ENCODE results near the gene FAXDC2.
"Not testable (repeated sequence)": the region's sequence is repeated elsewhere in the genome, so short reads cannot be mapped to it uniquely, and the experiment has no call there.

Gene FAXDC2

DNA sequence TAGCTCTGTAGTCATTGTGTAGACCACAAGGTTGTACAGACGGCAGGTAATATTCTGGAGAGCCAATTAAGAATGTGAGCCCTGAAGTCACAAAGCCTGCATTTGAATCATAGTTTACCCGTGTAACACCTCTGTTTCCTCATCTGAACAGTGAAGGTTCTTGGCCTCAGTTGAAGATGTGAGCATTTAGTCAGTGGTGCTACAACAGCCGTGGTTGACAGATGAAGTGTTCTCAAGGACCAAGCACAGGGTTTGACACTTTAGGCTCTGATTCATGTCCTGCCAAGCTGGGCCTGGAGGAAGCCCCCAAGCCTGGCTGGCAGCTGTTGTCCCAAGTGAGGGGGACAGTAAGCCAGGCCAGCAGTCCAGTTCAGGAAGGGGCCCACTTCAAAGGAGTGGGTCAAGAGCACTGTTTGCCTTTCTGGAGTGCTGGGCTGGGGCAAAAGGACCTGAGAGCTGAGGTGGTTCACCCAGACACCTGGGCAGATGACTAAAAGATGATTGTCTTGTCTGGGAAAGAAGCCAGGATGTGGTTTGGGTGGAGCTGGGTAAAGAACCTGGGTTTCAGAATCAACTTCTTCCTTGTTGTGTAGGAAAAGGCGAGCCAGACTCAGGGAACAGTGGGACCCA is 20.7 kb downstream of the FAXDC2 start:
- DNase-seq: peak; percentile 20

DNA sequence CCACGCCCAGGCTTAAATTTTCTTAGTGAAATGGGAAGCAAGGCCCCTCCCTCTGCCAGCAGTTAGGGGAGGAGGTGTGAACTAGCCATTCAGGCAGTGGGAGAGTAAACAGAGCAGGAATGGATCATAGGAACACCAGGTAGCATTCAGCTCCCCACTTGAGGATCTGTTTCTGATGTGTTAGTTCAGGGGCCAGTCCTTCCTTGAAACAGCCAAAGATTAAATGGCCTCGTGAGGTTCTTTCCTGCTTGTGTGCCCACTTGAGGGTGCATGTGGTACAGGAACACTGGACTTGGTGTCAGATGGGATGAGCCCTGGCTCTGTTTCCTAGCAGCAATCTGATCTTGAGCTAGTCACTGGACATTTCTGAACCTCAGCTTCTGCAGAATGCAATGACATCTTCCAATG is 21.2 kb downstream of the FAXDC2 start:
- DNase-seq: no peak

DNA sequence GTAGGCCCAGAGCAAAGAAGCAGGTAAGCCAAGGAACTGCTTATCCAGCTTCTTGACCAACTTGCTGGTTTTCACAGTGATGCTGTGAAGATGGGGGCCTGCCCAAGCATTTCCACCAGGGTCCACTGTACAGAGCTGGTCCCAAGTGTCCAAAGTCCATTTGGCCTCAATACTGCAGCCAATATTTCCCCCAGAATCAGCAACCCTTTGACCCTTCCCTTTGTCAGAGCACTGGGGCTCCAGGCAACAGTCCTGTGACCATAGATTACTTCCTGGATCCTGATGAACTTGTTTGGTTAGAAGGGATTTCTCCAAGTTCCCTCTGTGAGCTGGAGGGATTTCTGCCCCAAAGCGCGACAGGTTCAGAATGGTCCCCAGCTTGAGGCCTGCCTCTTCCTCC is 26.3 kb downstream of the FAXDC2 start:
- no peak for DNase-seq

DNA sequence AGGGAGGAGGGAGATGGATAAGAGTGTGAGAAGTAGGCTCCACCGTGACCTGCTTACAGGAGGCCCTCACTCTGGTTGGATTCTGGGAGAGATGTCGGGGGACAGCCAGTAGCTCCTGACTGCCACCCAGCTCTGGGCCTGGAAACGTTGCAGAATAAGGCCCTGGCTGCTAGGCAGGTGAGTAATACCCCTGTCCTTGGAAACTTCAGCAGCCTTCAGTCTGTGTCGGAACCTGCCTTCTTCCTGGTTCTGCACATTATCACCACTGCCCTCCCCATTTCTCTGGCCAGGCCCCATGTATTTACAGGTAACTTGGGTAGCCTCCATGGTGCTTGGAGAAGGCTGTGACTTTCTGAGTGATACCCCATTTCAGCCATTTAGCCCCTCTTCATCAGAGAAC is 26.8 kb downstream of the FAXDC2 start:
- no peak for DNase-seq

DNA sequence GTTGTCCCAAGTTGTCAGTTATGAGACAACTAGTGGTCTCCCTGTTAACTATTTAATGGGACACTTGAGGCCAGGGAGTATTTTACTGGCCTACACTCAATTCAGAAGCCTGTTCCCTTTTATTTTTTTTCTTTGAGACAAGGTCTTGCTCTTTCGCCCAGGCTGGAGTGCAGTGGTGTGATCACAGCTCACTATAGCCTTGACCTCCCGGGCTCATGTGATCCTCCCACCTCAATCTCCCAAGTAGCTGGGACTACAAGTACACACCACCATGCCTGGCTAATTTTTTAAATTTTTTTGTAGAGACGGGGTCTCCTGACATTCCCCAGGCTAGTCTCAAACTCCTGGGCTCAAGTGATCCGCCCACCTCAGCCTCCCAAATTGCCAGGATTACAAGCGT is 27.5 kb downstream of the FAXDC2 start:
- not testable (repeated sequence) for DNase-seq

DNA sequence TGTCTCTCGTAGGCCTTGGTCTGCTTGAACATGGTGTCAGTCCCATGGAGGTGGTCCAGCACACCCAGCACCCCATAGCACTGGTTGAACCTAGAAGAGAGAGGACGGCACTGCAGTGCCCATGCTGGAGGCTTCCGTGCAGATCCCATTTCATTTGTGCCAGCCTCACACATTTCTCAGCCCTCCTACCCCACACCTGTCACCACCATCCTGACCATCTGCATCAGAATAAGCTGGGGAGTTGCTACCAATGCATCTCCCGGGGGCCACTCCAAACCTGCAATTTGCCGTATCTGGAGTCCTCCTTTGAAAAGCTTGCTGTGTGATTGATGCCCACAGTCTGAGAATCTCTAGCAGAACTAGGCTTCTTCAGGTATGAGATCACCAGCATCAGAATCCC is 30.0 kb downstream of the FAXDC2 start:
- DNase-seq: no peak

DNA sequence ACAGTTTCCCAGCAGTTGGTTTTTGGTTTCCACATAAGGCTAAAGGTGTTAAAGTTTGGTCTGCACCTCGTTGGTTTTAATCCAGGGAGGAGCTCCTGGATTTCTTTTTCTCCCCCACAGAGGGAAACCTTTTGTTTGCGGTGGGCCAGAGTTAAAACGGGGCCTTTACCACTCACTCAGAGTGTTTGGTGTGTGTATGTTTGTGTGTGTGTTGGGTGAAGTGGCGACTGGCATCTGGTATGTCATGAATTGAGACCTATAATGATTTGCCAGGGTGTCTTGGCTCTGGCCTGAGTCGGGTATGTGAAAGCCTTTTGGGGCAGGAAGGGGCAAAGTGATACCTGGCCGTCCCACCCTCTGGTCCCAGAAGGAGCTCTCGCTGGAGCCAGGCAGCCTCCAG is 30.9 kb downstream of the FAXDC2 start:
- no peak for DNase-seq

DNA sequence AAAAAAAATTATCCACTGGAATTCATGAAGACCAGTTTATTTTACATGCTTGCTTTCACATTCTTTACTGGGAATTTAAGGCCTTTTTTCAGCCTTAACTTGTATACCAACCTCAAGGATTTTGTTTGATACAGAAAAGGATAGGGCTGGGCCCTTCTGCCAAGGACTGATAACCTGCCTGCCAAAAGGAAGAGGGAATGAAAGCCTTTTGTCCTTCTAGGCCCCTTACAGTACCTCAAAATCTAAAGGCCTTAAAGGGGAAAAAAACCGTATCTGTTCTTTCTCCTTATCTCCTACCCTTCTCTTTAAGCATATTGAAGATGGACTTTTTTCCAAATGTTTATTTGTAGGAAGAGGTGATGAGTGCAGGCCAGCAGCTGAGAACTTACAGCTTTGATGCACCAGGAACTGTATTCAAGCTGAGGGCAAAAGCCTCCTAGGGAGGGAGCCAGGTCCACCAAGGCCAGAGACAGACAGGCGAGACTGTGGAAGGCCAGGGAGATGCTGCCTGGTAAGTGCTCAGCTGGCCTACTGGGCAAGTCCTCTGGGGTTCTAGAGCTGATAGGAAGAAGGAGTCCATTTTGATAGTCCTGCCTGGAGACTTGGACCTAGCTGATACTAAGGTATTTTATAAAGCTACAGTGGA is 31.8 kb downstream of the FAXDC2 start:
- DNase-seq: no peak

DNA sequence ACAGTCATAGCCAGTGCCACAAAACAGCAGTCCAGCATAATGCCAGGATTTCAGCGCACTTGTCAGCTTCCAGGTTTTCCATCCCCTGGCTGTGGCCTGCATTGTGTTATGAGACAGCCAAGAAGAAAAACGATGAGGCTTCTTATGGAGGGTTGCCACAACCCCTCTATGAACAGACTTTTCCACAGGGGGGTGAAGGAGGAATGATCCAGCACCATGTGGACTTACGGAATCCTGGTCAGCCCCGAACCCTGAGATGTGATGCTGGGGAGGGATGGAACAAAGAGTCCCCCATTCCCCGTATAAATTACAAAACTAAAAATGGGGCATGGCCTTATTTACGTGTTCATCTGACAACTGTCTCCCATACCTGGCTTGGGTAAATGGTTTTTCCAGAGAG is 32.6 kb downstream of the FAXDC2 start:
- DNase-seq: no peak

DNA sequence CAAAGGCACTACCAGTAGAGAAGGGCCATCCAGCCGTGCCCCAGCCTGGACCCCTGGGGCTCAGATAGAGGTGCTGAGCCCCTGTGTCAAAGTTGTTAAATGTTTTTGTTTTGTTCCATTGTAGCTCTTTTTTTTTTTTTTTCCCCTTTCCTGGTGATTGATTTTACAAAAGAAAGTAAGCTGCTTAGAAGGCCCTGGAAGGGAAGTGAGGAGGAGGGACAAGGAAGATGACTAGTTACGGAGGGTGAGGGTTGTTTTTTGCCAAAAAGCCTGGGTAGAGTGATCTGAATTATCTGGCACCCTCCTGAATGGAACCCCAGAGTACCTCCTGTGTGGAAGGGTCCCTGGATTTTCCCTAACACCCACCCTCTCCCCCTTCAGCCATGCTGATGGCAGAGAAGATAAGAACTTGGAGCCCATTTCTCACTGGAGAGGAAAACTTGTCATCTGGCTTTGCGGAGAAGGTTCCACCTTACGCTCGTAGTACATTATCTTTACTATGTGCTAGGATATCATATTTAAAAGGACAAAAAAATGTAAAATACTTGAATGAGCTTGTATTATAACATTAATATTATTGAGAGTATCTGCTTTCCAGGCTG is 33.4 kb downstream of the FAXDC2 start:
- no peak for DNase-seq

DNA sequence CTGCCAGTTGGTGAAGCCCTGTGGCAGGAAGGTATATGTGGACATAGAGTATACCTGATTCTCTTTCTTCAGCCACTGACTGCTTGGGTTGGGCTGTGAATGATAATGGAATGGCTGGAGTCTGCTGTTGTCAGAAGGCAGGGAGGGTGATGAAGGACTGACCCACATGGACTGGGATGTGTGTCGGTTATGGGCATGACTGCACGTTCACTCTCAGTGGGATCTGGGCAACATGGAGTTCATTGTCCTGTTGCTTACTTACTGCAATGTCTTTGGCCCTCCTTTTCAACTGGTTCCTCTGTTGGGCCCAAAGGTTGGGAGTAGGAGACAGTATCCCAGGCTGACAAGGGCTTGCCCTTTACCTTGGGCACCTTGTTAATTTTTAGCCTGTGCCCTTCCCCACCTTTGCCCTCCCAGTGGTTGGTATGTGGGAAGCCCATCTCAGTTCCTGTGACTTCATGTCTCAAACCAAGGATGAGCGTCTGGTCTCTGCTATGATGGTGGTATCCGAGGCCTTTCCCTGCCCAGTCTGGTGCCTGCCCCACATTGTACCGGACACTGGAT is 34.6 kb downstream of the FAXDC2 start:
- DNase-seq: no peak

DNA sequence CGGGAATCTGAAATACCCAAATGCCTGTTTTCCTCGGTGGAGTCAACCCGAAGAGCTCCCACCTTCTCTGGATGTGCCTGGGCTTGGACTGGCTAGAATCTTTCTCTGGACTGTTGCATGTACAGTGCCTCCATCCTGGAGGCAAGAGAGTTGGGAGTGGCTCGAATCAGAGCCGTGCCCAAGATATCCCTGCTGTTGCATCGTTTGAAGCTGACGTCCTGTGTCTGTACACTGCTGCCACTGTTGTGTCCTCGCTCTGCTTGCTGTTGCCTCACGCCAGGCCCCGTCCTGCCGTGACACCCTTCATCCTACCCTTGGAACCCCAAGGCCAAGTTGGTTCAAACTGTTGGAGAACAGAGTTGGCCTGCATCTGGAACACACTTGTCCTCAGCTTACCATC is 35.4 kb downstream of the FAXDC2 start:
- no peak for DNase-seq

DNA sequence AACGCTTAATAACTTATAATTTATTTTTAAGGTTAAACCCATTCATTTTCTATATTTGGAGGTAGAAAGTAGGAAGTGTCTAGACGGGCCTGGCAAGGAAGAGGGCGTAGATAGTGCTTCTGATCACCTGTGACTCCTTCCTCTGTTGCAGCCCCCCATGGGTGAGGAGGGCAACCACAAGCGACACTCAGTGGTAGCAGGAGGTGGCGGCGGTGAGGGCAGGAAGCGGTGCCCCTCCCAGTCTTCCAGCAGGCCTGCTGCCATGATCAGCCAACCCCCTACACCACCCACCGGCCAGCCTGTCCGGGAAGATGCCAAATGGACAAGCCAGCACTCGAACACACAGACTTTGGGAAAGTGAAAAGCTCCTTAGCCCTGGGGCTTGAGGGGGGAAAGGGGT is 36.7 kb downstream of the FAXDC2 start:
- DNase-seq: no peak

DNA sequence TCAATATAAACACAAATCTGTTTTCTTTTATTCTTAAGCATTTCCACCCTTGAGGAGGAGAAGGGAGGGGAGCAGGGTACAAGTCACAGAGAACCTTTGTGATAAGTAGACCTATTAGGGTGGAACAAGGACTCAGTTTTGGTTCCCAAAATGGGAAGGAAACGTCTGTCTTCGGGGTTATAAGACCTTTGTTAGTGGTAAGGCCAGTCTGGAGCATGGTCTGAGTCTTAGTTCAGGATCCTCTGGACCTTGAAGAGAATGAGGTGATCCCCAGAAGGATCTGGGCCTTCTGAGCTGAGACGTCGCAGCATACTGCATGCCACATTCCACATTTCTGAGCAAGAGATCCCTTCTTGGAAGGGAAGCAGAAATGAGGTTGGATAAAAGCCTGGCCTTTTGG is 37.2 kb downstream of the FAXDC2 start:
- no peak for DNase-seq

DNA sequence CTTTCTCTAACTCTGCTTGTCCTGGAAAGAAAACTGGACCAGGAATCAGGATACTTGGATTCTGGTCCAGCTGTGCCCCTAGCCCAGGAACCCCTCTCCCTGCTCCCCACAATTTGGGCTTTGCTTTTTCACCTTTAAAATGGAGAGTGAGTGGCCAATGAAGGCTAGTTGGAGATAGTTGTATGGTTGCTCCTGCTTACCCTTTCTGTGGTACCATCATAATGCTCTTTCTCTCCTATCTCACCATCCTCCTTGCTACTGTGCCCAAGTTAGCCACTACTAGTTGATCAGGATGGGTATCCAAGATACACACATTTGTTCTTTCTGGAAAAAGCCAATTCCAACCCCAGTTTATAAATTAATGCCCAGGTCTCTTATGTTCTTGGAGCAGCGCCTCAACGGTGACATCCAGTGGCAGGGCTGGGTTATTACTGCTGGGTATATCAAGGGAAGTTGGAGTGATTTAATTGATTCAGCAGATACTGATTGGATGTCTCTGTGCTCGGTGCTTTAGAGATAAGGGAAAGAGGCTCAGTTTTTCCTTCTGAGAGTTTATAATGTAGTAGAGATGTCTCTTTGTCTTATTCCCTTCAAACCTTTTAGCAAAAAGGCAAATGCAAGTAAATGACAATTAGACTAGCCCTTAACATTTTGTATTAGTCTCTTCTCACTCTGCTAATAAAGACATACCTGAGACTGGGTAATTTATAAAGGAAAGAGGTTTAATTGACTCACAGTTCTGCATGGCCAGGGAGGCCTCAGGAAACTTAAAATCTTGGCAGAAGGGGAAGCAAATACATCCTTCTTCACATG is 38.5 kb downstream of the FAXDC2 start:
- peak; percentile 62 for DNase-seq

DNA sequence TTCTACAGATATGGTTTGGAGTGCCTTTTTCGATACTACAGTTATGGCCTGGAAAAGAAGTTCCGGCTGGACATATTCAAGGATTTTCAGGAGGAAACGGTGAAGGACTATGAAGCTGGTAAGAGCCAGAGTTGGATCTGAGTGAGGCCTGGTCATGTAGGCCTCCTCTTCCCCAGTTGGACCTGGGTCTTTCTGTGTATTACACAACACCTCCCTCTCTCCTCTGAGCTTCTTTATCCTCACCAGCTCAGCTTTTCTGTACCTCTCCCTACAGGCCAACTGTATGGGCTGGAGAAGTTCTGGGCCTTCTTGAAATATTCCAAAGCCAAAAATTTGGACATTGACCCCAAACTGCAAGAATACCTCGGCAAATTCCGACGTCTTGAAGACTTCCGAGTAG is 39.2 kb downstream of the FAXDC2 start:
- DNase-seq: no peak

DNA sequence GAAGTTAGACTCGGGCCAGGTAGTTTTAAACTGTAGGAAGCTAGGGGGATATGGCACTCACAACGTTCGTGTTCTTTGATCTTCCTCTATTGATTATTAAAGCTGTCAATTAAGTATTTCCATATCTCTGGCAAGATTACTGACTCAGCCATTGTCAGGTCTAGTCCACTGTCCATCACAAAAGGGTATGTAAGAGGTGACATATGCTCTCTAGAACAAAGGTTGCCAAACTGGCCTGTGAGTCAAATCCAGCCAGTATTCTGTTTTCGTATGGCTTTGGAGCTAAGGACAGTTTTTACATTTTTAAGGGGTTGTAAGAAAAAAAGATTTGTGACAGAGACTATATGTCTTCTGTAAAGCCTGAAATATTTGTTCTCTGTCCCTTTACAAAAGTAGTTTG is 44.2 kb downstream of the FAXDC2 start:
- DNase-seq: no peak

DNA sequence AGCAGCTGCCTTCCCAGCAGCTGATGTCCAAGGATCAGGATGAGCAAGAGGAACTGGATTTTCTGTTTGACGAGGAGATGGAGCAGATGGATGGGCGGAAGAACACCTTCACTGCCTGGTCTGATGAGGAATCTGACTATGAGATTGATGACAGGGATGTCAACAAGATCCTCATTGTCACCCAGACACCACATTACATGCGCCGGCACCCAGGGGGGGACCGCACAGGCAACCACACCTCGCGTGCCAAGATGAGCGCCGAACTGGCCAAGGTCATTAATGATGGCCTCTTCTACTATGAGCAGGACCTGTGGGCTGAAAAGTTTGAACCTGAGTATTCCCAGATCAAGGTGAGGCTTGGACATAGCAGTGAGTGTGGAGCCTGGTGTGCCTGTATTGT is 48.4 kb downstream of the FAXDC2 start:
- DNase-seq: no peak

DNA sequence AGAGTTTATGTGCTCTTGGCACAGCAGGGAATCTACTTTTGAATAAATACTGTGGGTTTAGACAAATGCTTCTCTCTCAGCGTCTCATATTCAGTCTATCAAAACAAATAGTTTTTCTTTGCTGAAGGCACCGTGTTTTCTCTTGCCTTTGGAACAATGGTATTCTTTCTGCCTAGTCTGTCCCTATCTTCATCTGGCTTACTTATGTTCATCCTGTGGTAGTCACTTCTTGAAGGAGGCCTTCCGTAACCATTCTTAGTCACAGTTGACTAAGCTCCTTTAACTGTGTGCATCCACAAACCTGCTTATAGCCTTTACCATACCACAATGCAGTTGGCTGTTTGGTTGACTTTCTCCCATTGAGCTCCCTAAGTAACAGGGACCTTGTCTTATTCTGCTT is 49.3 kb downstream of the FAXDC2 start:
- DNase-seq: peak; percentile 7

DNA sequence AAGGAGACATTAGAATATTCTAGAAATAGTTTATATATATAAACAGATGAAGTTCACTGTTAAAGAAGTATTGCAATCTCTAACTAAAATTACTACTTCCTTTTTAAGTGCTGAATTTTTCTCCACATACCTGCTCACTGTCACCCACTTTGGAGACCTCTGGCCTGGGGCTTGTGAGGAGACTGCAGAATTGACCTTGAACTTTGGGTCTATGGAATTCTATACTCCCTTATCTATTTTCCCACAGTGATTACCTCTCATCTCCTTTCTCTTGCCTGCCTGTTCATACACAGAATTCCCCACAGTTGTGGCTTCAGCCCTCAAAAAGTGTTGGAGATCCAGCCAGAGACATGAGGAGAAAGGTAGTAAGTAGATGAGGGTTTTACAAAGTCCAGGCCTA is 49.8 kb downstream of the FAXDC2 start:
- no peak for DNase-seq

DNA sequence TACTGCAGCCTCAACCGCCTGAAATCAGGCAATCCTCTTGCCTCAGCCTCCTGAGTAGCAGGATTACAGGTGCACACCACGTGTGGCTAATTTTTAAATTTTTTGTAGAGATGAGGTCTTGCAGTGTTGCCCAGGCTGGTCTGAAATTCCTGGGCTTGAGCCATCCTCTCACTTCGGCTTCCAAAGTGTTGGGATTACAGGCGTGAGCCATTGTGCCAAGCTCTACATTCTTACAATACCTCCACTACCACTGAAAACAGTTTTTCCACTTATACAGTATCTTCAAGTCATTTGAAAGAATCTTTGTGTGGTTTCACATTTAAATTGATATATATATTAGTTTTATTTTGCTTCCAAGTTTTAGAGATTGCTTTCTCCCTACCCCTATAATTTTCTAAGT is 52.6 kb downstream of the FAXDC2 start:
- no peak for DNase-seq

DNA sequence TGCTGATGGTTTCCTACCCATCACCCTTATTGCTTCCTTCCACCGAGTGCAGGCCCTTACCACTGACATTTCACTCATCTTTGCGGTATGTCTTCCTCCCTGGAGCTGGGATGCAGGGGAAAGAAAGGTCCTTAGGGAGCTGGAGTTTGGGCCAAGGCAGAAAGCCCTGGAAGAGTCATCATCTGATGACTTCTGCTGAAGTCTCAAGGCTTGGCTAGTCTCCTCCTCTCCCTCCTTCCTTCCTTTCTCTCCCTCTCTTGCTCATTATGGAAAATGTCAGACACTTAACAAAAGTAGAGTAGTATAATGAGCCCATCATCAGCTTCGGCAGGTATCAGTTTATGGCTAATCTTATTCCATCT is 55.2 kb downstream of the FAXDC2 start:
- peak; percentile 19 for DNase-seq

DNA sequence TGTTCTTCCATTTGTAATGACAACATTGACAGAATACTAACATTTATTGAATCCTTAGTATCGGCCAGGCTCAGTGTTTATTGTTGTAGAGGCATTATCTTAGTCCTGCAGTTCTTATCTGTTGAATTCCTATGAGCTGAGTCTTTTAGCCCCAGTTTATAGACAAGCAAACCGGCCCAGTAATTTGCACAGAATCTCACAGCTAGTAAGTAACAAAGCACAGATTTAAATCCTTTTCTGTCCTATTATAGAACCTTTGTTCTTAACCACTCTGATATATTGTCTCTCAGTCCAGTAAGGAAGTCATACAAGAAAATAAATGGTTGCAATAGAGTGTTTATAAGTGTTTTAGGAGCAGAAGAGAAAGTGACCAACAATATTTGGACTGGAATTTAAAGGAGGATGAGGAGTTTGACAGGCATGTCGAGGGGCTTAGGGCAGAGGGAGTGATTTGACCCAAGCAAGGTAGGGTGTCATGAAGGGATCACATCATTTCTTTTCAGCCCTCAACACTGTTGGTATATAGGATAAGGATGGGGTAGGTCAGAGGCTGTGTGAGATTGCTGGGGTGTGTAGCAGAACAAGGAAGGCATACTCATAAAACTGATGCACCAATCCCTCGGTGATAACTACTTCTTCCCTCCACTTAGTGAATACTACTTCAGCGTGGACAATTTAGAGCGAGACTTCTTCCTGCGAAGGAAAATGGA is 55.7 kb downstream of the FAXDC2 start:
- DNase-seq: peak; percentile 19

Measured in fibroblast of skin of right biceps (primary cell).